Panc1 (cell line): ENCODE results near the gene CAMKK1. TPM values are rescaled to one million over a fixed set of nuclear protein-coding genes. Genes with fewer than 3 reads are reported as not detected.

Experiments
- ATAC-seq: fragments of 200-7000 bp; cut with Tn5 transposase; 2 replicates; pipeline ENCODE4 v1.9.1; 2020; ENCODE audit warnings: mild to moderate bottlenecking, moderate library complexity
- BruUV-seq: library from RNA; stranded (reverse); fragments of 400-500 nt; replicated peaks from 2 replicates; lab custom pipeline; 2021; lab: Mats Ljungman, UMichigan
- CTCF ChIA-PET: fragments of 300-600 bp; sonication (Branson Sonifier 250); formaldehyde crosslinking; loops from one replicate; lab custom pipeline; 2022; ENCODE audit warnings: antibody characterized with exemption; lab: Charles Lee
- POLR2A ChIA-PET: fragments of 300-600 bp; sonication (Branson Sonifier 250); formaldehyde crosslinking; loops from one replicate; lab custom pipeline; 2022; ENCODE audit warnings: antibody characterized with exemption; lab: Charles Lee
- DNase-seq: peaks from one replicate; pipeline ENCODE4 v3.0.0-alpha.2; 2010; ENCODE audit warnings: low read depth, low spot score
- H3K27ac ChIP-seq: 2 replicates; pipeline ENCODE4 v1.5.1; 2011; ENCODE audit warnings: mild to moderate bottlenecking, low read length, inconsistent platforms
- H3K27me3 ChIP-seq: fragments of 200-500 bp; sonication (Bioruptor generic); 2 replicates; pipeline ENCODE4 v1.6.0; 2014; ENCODE audit warnings: low read length, inconsistent platforms; ENCODE audit not compliant: control insufficient read depth, insufficient read depth
- H3K36me3 ChIP-seq: fragments of 200-500 bp; sonication (Bioruptor generic); 2 replicates; pipeline ENCODE4 v1.5.1; 2014; ENCODE audit warnings: inconsistent platforms, mild to moderate bottlenecking, low read length, moderate library complexity; ENCODE audit not compliant: control insufficient read depth, insufficient read depth
- H3K4me1 ChIP-seq: 2 replicates; pipeline ENCODE4 v1.5.1; 2011; ENCODE audit warnings: inconsistent platforms, mild to moderate bottlenecking, low read length, moderate library complexity; ENCODE audit not compliant: control insufficient read depth, insufficient read depth
- H3K4me3 ChIP-seq, 2 experiments: 2 replicates each; pipeline ENCODE4 v1.5.1; 2011 to 2012; ENCODE audit warnings: low read depth in 2 of 2, low read length in 2 of 2, mild to moderate bottlenecking in 2 of 2, inconsistent platforms in 1 of 2, moderate library complexity in 1 of 2
- H3K9me3 ChIP-seq: fragments of 200-500 bp; sonication (Bioruptor generic); 2 replicates; pipeline ENCODE4 v1.5.1; 2014; ENCODE audit warnings: low read depth, mild to moderate bottlenecking, inconsistent platforms, low read length, moderate library complexity; ENCODE audit not compliant: control insufficient read depth, insufficient read depth
- CTCF ChIP-seq: fragments of 450-650 bp; IDR thresholded peaks from 2 replicates; pipeline ENCODE4 v1.5.1; 2017; ENCODE audit warnings: mild to moderate bottlenecking
- POLR2AphosphoS5 ChIP-seq: IDR thresholded peaks from 2 replicates; pipeline ENCODE4 v1.6.1; 2012; ENCODE audit warnings: mild to moderate bottlenecking, low read depth, low read length, moderate library complexity
- REST ChIP-seq, 2 experiments: IDR thresholded peaks; 2 replicates each; pipeline ENCODE4 v1.6.1; 2011 to 2012; ENCODE audit warnings: low read depth in 2 of 2, control low read depth in 1 of 2, low read length in 1 of 2, mild to moderate bottlenecking in 1 of 2, moderate library complexity in 1 of 2; ENCODE audit not compliant: insufficient read depth in 1 of 2
- SIN3A ChIP-seq: IDR thresholded peaks from 2 replicates; pipeline ENCODE4 v1.6.1; 2012; ENCODE audit warnings: low read depth, mild to moderate bottlenecking, low read length, moderate library complexity, borderline replicate concordance; ENCODE audit not compliant: insufficient read depth
- TCF7L2 ChIP-seq: IDR thresholded peaks from 2 replicates; pipeline ENCODE4 v1.6.1; 2011; ENCODE audit warnings: mild to moderate bottlenecking, low read depth, low read length, inconsistent platforms
- in situ Hi-C: cut with HindIII; loops from 2 replicates; pipeline ENCODE4 v1.10.0; 2016; ENCODE audit warnings: low sequenced_read_pairs, low pct_unique_long_range_greater_than_20kb
- intact Hi-C: fragments of 100-400 bp; cut with micrococcal nuclease; formaldehyde crosslinking; loops from one replicate; pipeline ENCODE4 v1.10.0; 2022; ENCODE audit not compliant: unreplicated experiment
- total RNA-seq: library from RNA; stranded (reverse); gene quantifications from one replicate; pipeline ENCODE4 v1.2.1, GENCODE V29; 2021; ENCODE audit not compliant: unreplicated experiment

CAMKK1 gene
- total RNA-seq, 1 experiment from 2014 or later = 6.7 TPM

GRCh38 chr17:3885271-3885670 is 7.6 kb downstream of the CAMKK1 start:
- TF ChIP-seq CTCF (no peak), TCF7L2 (no peak), REST (IDR thresholded peaks at IDR 0.05; ENCODE audit: insufficient read depth in 1 of 2, low read depth in 2 of 2, low read length in 1 of 2) (no peak), POLR2AphosphoS5 (no peak), SIN3A (no peak)
- H3K36me3 ChIP-seq = no peaks in the 10 kb centered on the region
- no peak overlapping the region for H3K4me3 ChIP-seq
- DNase-seq (no peak), ATAC-seq (no peak)
- no peaks in the 10 kb centered on the region for H3K27me3 ChIP-seq
- no peak overlapping the region for H3K27ac ChIP-seq
- in situ Hi-C loops = no loop called here
- ChIA-PET CTCF (no interaction called here), POLR2A (no interaction called here)
- H3K4me1 ChIP-seq = peaks cover 38% of the 10 kb centered on the region
- intact Hi-C loops = no loop called here
- no TSS peak for BruUV-seq
- H3K9me3 ChIP-seq = no peaks in the 10 kb centered on the region

- no peak overlapping the region for H3K27ac ChIP-seq
- H3K4me1 ChIP-seq = peaks cover 27% of the 10 kb centered on the region
- CTCF ChIA-PET = no interaction called here
- no peak for ATAC-seq
- no peak for DNase-seq
- H3K9me3 ChIP-seq = no peaks in the 10 kb centered on the region
- no peaks in the 10 kb centered on the region for H3K36me3 ChIP-seq
- intact Hi-C loops = no loop called here
- H3K4me3 ChIP-seq = no peak overlapping the region
- no peaks in the 10 kb centered on the region for H3K27me3 ChIP-seq
- POLR2A ChIA-PET = no interaction called here
- in situ Hi-C loops = no loop called here
- TF ChIP-seq POLR2AphosphoS5 = no peak
- TF ChIP-seq CTCF = no peak
- no peak for TF ChIP-seq REST (IDR thresholded peaks at IDR 0.05; ENCODE audit: insufficient read depth in 1 of 2, low read depth in 2 of 2, low read length in 1 of 2)
- no peak for TF ChIP-seq TCF7L2
- TF ChIP-seq SIN3A = no peak
- no TSS peak for BruUV-seq
Observed at GRCh38 chr17:3884188-3884587, 8.7 kb downstream of the CAMKK1 start.
